Naive thymus-derived CD8-positive, alpha-beta T cell (primary cell): ENCODE results near the gene EIF5B. TPM values are rescaled to one million over a fixed set of nuclear protein-coding genes. Genes with fewer than 3 reads are reported as not detected.
A peak's percentile ranks its signal among the peaks of the same experiment; 100 is the strongest.
"Not testable (repeated sequence)": the region's sequence is repeated elsewhere in the genome, so short reads cannot be mapped to it uniquely, and the experiment has no call there.

Experiments
- ATAC-seq, 2 donors: fragments of 150-1000 bp; cut with Tn5 transposase in 1 of 2; sonication (Bioruptor Pico), chemical (Tn5 transposase) in 1 of 2; 1 replicate in 1 of 2; 2 replicates in 1 of 2; pipeline ENCODE4 v1.10.0; 2021; ENCODE audit warnings: mild to moderate bottlenecking in 2 of 2, moderate library complexity in 2 of 2
- POLR2A ChIA-PET: fragments of 350-600 bp; sonication (Branson Sonifier 250); formaldehyde crosslinking; loops from one replicate; lab custom pipeline; 2021; ENCODE audit warnings: antibody characterized with exemption; lab: Charles Lee
- DNase-seq, 10 donors: peaks; one replicate each; pipeline versions ENCODE4 v3.0.0 to v3.0.0-alpha.2; 2020 to 2022
- H3K27ac Mint-ChIP-seq, 10 donors: one replicate each; pipeline ENCODE4 v1.8.0; 2020 to 2022; ENCODE audit warnings: mild to moderate bottlenecking in 10 of 10, mixed read lengths in 10 of 10, moderate library complexity in 4 of 10, inconsistent platforms in 1 of 10
- H3K27me3 Mint-ChIP-seq, 5 donors: one replicate each; pipeline ENCODE4 v1.8.0; 2021 to 2022; ENCODE audit warnings: mixed read lengths in 5 of 5
- H3K36me3 Mint-ChIP-seq, 3 donors: one replicate each; pipeline ENCODE4 v1.8.0; 2020 to 2022; ENCODE audit warnings: mixed read lengths in 3 of 3, mild to moderate bottlenecking in 2 of 3, inconsistent platforms in 1 of 3
- H3K4me1 Mint-ChIP-seq, 4 donors: one replicate each; pipeline ENCODE4 v1.8.0; 2021 to 2022; ENCODE audit warnings: mixed read lengths in 4 of 4
- H3K4me3 Mint-ChIP-seq, 10 donors: one replicate each; pipeline ENCODE4 v1.8.0; 2020 to 2022; ENCODE audit warnings: mild to moderate bottlenecking in 10 of 10, mixed read lengths in 10 of 10, moderate library complexity in 6 of 10, inconsistent platforms in 1 of 10
- H3K9me3 Mint-ChIP-seq, 9 donors: one replicate each; pipeline ENCODE4 v1.8.0; 2020 to 2022; ENCODE audit warnings: mixed read lengths in 9 of 9, mild to moderate bottlenecking in 3 of 9, inconsistent platforms in 1 of 9, moderate library complexity in 1 of 9
- polyA plus RNA-seq, 3 donors: library from polyadenylated mRNA; unstranded; fragments of 300-500 nt; fragmentation: Illumina TruSeq; gene quantifications; one replicate each; pipeline ENCODE4 v1.2.3, GENCODE V29; 2021
- total RNA-seq, 8 experiments: library from RNA in 2 of 8; stranded (reverse) in 2 of 8; gene quantifications; one replicate each; pipeline ENCODE4 v1.2.3 and lab custom pipeline; 2021 to 2026

Gene EIF5B, protein sequence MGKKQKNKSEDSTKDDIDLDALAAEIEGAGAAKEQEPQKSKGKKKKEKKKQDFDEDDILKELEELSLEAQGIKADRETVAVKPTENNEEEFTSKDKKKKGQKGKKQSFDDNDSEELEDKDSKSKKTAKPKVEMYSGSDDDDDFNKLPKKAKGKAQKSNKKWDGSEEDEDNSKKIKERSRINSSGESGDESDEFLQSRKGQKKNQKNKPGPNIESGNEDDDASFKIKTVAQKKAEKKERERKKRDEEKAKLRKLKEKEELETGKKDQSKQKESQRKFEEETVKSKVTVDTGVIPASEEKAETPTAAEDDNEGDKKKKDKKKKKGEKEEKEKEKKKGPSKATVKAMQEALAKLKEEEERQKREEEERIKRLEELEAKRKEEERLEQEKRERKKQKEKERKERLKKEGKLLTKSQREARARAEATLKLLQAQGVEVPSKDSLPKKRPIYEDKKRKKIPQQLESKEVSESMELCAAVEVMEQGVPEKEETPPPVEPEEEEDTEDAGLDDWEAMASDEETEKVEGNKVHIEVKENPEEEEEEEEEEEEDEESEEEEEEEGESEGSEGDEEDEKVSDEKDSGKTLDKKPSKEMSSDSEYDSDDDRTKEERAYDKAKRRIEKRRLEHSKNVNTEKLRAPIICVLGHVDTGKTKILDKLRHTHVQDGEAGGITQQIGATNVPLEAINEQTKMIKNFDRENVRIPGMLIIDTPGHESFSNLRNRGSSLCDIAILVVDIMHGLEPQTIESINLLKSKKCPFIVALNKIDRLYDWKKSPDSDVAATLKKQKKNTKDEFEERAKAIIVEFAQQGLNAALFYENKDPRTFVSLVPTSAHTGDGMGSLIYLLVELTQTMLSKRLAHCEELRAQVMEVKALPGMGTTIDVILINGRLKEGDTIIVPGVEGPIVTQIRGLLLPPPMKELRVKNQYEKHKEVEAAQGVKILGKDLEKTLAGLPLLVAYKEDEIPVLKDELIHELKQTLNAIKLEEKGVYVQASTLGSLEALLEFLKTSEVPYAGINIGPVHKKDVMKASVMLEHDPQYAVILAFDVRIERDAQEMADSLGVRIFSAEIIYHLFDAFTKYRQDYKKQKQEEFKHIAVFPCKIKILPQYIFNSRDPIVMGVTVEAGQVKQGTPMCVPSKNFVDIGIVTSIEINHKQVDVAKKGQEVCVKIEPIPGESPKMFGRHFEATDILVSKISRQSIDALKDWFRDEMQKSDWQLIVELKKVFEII
- total RNA-seq (10 to 100 TPM; 46.7 to 47.9 TPM), polyA plus RNA-seq (10 to 100 TPM in 1 of 3 donors, 1 to 10 TPM in 2; 3.0 to 12.6 (median 5.9) TPM), total RNA-seq (lab: John Stamatoyannopoulos, UW) (78.5 to 273 (median 91.4) reads per million in 6 experiments)

DNA sequence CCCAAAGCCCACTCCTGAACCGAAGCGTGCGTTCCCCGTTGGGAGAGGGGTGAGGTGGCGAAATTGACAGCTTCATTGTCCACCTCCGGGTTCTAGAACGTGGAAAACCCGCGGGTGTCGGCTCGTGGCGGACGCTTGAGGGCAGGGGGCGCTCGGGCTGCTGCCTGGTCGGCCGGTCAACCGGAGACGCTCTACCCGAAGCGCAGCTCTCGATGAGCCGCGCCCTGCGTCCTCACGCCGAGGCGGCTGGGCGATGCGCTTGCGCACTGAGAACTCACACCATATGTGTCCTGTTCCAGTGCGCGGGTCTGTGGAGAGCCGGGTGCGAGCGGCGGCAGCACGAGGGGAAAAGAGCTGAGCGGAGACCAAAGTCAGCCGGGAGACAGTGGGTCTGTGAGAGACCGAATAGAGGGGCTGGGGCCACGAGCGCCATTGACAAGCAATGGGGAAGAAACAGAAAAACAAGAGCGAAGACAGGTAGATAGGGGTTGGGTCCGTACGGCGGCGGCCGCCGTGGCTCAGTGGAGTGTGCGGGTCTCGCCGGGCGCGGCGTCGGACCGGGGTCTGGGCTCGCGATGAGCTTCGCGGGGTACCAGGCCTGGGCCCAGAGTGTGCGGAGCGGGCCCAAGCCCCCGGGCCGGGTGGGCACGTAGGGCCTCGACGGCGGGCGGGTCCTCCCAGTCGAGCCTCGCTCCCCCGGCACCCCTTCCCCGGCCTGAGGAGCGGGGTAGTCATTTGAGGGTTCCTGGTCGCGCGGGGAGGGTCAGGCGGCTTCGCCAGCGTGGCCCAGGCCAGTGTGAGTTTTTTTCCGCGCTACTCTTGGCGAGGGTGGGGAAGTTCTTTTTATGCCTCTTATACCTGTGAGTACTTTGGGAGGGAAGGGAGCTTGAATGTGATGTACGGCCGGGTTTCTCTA lies at the start of gene EIF5B:
EIF5B (plus strand) TSS at position 277 of the 916 bp plus-strand sequence; CDS start at position 443, 166 bp downstream.
- no peaks in the 10 kb centered on the region for H3K27me3 Mint-ChIP-seq
- no peaks in the 10 kb centered on the region for H3K9me3 Mint-ChIP-seq
- H3K4me1 Mint-ChIP-seq, result peaks cover 16 to 59% (median 45%) of the 10 kb centered on the region in 4 donors
- no peak within 1 kb of the TSS for H3K4me3 Mint-ChIP-seq
- H3K36me3 Mint-ChIP-seq, result peaks cover 4 to 13% (median 4%) of the 10 kb centered on the region in 3 donors
- no peak within 1 kb of the TSS for H3K27ac Mint-ChIP-seq
- ATAC-seq (peak; percentile 69 to 78), DNase-seq (peak; percentile 80 to 96 (median 86))
- POLR2A ChIA-PET, result interaction anchor here (0.6 to 3.2 kb wide), 10 partner anchors 9 to 729 kb away, joined by 3 to 25 read pairs (median 4); partner anchors contain the start of genes C2orf15, COA5, LIPT1 and MITD1

DNA sequence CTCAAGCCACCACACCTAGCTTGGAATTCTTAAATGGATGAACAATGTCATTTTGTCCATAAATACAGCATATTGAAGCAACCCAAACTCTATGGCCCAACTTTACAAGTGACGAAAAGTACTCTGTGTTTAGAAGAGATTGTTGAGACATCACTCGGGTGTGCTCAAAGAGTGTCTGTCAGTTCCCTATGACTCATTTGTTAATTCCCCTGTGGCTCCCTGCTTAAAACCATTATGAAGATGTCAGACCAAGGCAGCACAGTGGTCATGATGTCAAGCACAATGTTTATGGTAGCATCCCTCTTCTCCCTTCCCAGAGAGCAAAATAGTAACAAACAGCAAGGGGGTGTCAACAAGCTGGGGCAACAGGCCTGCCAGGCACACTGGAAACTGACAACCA lies 39.2 kb upstream of the EIF5B start:
- POLR2A ChIA-PET, result no interaction called here

DNA sequence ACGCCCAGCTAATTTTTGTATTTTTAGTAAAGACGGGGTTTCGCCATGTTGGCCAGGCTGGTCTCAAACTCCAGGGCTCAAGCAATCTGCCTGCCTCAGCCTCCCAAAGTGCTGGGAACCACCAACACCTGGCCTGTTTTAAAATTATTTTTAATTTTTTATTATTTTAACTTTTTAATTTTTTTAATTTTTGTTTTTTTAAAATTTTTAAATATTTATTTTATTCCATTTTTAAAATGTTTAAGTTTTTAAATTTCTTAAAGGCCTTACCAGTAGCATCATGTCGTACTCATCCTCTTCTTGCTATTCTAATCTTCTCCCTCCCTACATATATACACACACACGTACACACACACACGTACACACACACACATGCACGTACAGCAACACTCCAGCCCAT lies 37.6 kb upstream of the EIF5B start:
- ATAC-seq, result no peak
- POLR2A ChIA-PET, result no interaction called here
- H3K4me1 Mint-ChIP-seq, result no peaks in the 10 kb centered on the region
- no peak for DNase-seq
- H3K36me3 Mint-ChIP-seq, result peaks cover 16 to 44% (median 33%) of the 10 kb centered on the region in 3 donors
- H3K27ac Mint-ChIP-seq, result no peak overlapping the region
- no peaks in the 10 kb centered on the region for H3K27me3 Mint-ChIP-seq
- H3K9me3 Mint-ChIP-seq, result peaks cover 0 to 5% (median 0%) of the 10 kb centered on the region in 9 donors
- H3K4me3 Mint-ChIP-seq, result no peak overlapping the region

More for the DNA sequence above, 39.2 kb upstream of the EIF5B start:
- peaks cover 10 to 40% (median 26%) of the 10 kb centered on the region in 3 donors for H3K36me3 Mint-ChIP-seq
- H3K4me3 Mint-ChIP-seq, result no peak overlapping the region
- no peaks in the 10 kb centered on the region for H3K27me3 Mint-ChIP-seq
- no peaks in the 10 kb centered on the region for H3K4me1 Mint-ChIP-seq
- H3K9me3 Mint-ChIP-seq, result peaks cover 0 to 5% (median 0%) of the 10 kb centered on the region in 9 donors
- H3K27ac Mint-ChIP-seq, result no peak overlapping the region
- no peak for ATAC-seq
- DNase-seq, result no peak

DNA sequence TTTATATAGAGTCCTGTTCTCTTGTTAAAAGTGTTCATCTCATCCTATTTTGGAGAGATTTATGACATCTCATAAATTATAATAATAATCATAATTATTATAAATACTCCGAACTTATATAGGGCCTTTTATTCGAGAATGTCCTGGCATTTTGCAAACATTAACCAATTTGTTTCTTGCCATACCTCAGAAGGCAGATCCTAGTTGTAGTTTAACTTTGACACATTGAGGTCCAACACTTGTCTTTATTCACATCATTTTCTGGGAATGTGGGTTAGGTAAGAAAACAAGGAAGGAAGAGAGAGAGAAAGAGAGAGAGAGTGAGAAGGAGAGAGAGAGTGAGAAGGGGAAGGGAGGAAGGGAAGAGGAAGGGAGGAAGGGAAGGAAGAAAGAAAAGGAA lies 36.1 kb upstream of the EIF5B start, which contains the start of gene LYG1:
LYG1 (minus strand) TSS at position 101 of the 400 bp plus-strand sequence. CDS start 5,527 bp downstream, outside the sequence.
- H3K9me3 Mint-ChIP-seq, POLR2A ChIA-PET, H3K4me3 Mint-ChIP-seq, H3K27me3 Mint-ChIP-seq, DNase-seq, H3K4me1 Mint-ChIP-seq, ATAC-seq, H3K27ac Mint-ChIP-seq: not testable (repeated sequence)
- H3K36me3 Mint-ChIP-seq, result peaks cover 16 to 43% (median 40%) of the 10 kb centered on the region in 3 donors

DNA sequence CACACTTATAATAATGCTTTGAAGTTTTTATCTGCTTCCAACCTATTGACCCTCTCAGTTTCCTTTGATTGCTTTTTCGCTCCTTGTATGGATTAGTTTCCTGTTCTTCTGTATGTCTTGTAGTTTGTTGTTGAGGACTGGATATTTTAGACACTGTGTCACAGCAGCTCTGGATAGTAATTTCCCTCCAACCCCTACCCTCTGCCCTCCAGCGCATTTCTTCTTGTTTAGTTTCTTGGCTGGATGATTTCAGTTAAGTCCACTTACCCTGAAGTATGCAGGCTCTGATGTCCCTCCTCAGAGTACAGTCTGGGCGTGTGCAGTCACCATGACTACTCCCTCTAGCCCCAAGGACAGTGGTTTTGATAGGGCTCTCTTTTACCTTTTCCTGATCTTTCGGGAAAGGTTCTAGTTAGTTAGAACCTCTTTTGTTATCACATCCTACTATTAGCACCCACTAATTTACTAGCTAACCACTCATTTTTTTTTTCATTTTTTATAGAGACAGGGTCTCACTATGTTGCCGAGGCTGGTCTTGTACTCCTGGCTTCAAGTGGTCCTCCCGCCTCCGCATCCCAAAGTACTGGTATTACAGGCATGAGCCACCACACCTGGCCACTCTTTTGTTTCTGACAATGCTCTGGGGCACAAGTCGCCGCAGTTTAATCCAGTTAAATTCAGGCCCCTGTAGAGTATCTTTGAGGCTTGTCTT lies 19.9 kb upstream of the EIF5B start:
- H3K4me1 Mint-ChIP-seq, result peaks cover 0 to 2% (median 0%) of the 10 kb centered on the region in 4 donors

DNA sequence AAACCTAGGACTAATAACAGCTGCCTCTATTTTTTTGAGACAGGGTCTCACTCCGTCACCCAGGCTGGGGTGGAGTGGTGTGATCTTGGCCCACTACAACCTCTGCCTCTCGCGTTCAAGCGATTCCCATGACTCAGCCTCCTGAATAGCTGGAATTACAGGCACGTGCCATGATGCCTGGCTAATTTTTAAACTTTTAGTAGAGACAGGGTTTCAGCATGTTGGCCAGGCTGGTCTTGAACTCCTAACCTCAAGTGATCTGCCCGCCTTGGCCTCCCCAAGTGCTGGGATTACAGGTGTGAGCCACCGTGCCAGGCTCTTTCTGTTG lies 19.4 kb upstream of the EIF5B start:
- H3K27ac Mint-ChIP-seq, DNase-seq, H3K4me1 Mint-ChIP-seq, ATAC-seq, H3K4me3 Mint-ChIP-seq, H3K27me3 Mint-ChIP-seq, POLR2A ChIA-PET: not testable (repeated sequence)
- H3K9me3 Mint-ChIP-seq, result peaks cover 0 to 11% (median 5%) of the 10 kb centered on the region in 9 donors
- peaks cover 13 to 56% (median 35%) of the 10 kb centered on the region in 3 donors for H3K36me3 Mint-ChIP-seq

More for the DNA sequence above, 19.9 kb upstream of the EIF5B start:
- no peak for ATAC-seq
- H3K27ac Mint-ChIP-seq, result no peak overlapping the region
- DNase-seq, result no peak
- H3K9me3 Mint-ChIP-seq, result peaks cover 0 to 11% (median 5%) of the 10 kb centered on the region in 9 donors
- POLR2A ChIA-PET, result no interaction called here
- no peak overlapping the region for H3K4me3 Mint-ChIP-seq
- H3K36me3 Mint-ChIP-seq, result peaks cover 13 to 55% (median 35%) of the 10 kb centered on the region in 3 donors
- H3K27me3 Mint-ChIP-seq, result no peaks in the 10 kb centered on the region

DNA sequence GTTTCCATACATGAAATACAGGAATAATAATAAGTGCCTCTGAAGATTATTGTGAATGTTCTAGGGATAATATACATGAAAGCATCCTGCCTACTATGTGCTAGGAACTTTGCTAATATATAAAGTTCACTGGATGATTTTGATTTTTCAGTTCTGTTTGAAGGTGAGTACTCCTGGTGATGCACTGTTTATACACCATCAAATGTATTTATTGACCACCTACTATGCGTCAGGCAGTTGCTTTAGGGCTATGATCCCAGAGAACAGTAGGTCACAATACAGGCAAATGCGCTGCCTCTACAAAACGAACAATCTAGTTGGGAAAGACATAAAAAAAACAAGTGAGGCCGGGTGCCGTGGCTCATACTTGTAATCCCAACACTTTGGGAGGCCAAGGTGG lies 11.8 kb upstream of the EIF5B start:
- Mint-ChIP-seq H3K4me3 (no peak overlapping the region), H3K4me1 (peaks cover 1 to 12% (median 9%) of the 10 kb centered on the region in 4 donors), H3K27ac (no peak overlapping the region), H3K9me3 (no peaks in the 10 kb centered on the region), H3K27me3 (no peaks in the 10 kb centered on the region), H3K36me3 (peaks cover 0 to 92% (median 22%) of the 10 kb centered on the region in 3 donors)
- no peak for ATAC-seq
- DNase-seq, result no peak
- POLR2A ChIA-PET, result no interaction called here

DNA sequence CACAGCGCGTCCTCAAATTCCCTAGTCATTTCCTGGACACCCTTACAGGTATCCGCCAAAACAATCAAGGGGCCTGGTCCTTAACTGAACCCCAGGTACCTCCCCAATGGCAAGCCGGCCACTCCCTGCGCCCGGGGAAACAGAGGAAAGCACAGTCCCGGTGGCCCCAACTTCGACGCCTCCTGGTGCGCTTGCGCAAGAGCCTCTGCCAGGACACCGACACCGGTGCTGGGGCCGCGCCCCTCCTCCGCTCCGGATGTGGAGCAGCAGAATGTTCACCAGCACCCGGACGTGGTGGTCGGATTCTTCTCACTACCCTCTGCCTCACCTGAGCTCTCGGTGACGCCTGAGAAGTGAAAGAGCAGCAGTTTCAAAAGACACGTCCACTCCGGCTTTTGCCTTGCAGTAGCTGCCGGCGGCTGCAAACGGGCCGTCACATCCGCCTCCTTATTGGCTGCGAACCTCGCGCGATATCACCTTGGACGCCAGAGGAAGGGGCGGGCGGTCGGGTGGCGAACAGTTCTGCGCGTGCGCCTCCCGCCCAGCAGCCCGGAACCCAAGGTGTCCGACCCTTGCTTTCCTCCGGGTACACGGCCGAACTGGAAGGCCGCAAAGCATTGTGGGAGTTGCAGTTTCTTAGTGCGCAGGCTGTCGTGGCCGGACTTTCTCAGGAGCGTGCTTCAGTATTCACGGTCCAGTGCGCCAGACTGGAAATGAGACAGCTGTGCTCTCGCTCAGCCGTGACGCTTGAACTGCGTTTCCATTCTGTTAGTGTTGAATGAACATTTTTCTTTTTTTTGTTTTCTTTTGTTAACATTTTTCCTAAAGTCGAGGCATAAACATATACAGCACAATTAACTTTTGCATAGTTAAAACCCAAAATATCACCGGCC lies 1.0 kb upstream of the EIF5B start, which contains the start of gene TXNDC9:
TXNDC9 (minus strand) TSS at position 423 of the 893 bp plus-strand sequence. CDS start 3,123 bp downstream, outside the sequence.
- POLR2A ChIA-PET, result interaction anchor here (0.7 to 3.2 kb wide), 9 partner anchors 16 to 728 kb away, joined by 3 to 25 read pairs (median 5); partner anchors contain the start of genes C2orf15, COA5, LIPT1 and MITD1
- peaks cover 4 to 25% (median 12%) of the 10 kb centered on the region in 3 donors for H3K36me3 Mint-ChIP-seq
- no peaks in the 10 kb centered on the region for H3K27me3 Mint-ChIP-seq
- no peak within 1 kb of the TSS for H3K4me3 Mint-ChIP-seq
- no peak within 1 kb of the TSS for H3K27ac Mint-ChIP-seq
- no peaks in the 10 kb centered on the region for H3K9me3 Mint-ChIP-seq
- ATAC-seq, result peak; percentile 78 to 82
- peaks cover 14 to 59% (median 37%) of the 10 kb centered on the region in 4 donors for H3K4me1 Mint-ChIP-seq
- peak; percentile 95 to 99 (median 97) for DNase-seq

DNA sequence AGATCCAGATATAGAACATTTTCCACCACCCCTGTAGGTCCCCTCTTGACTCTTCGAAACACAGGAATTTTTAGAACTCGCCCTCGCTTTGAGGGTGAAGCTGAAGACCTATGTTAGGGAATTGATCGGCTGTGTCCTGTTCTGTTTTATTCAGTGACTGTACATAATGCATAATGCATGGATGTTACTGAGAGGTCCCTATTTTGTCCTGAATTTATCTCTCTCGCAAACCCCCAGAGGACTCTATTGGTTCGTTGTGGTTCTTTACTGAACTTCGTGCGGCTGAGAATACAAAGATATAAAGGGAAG lies 431 bp upstream of the EIF5B start:
- H3K27ac Mint-ChIP-seq, result no peak overlapping the region
- H3K9me3 Mint-ChIP-seq, result no peaks in the 10 kb centered on the region
- POLR2A ChIA-PET, result interaction anchor here (0.6 to 3.2 kb wide), 10 partner anchors 10 to 728 kb away, joined by 3 to 25 read pairs (median 4); partner anchors contain the start of genes C2orf15, COA5, LIPT1 and MITD1
- no peak for DNase-seq
- peaks cover 15 to 60% (median 42%) of the 10 kb centered on the region in 4 donors for H3K4me1 Mint-ChIP-seq
- ATAC-seq, result peak; percentile 7 to 17
- no peaks in the 10 kb centered on the region for H3K27me3 Mint-ChIP-seq
- peaks cover 4 to 19% (median 9%) of the 10 kb centered on the region in 3 donors for H3K36me3 Mint-ChIP-seq
- H3K4me3 Mint-ChIP-seq, result no peak overlapping the region
